GM19023 (cell line): ENCODE data around the gene UCMA.

Source experiments
- ATAC-seq: cut with Tn5 transposase; IDR thresholded peaks from one replicate; pipeline ENCODE4 v1.9.1; 2021; ENCODE audit warnings: mild to moderate bottlenecking, moderate library complexity; ENCODE audit not compliant: unreplicated experiment

Gene UCMA

GRCh38 chr10:13189961-13190360 lies 44.2 kb downstream of the UCMA start:
- ATAC-seq: no peak

GRCh38 chr10:13188593-13188992 lies 45.6 kb downstream of the UCMA start:
- no peak for ATAC-seq

- no peak for ATAC-seq
Observed at GRCh38 chr10:13187135-13187534, 47.0 kb downstream of the UCMA start.

- no peak for ATAC-seq
Observed at GRCh38 chr10:13184730-13185514, 49.3 kb downstream of the UCMA start.

GRCh38 chr10:13184276-13184675 lies 49.9 kb downstream of the UCMA start:
- no peak for ATAC-seq

- peak; percentile 62 for ATAC-seq
Observed at GRCh38 chr10:13183625-13184024, 50.5 kb downstream of the UCMA start.

GRCh38 chr10:13182424-13182823 lies 51.8 kb downstream of the UCMA start:
- no peak for ATAC-seq

- no peak for ATAC-seq
Observed at GRCh38 chr10:13180788-13181187, 53.4 kb downstream of the UCMA start.

GRCh38 chr10:13173616-13174015 lies 60.6 kb downstream of the UCMA start:
- ATAC-seq: no peak
